Non-pigmented ciliary epithelial cell (primary cell): ENCODE data around the gene PLEKHN1.
"Not testable (repeated sequence)": the region's sequence is repeated elsewhere in the genome, so short reads cannot be mapped to it uniquely, and the experiment has no call there.

Source experiments
- DNase-seq: peaks from one replicate; pipeline ENCODE4 v3.0.0-alpha.2; 2010; ENCODE audit warnings: low read depth

PLEKHN1 gene

DNA sequence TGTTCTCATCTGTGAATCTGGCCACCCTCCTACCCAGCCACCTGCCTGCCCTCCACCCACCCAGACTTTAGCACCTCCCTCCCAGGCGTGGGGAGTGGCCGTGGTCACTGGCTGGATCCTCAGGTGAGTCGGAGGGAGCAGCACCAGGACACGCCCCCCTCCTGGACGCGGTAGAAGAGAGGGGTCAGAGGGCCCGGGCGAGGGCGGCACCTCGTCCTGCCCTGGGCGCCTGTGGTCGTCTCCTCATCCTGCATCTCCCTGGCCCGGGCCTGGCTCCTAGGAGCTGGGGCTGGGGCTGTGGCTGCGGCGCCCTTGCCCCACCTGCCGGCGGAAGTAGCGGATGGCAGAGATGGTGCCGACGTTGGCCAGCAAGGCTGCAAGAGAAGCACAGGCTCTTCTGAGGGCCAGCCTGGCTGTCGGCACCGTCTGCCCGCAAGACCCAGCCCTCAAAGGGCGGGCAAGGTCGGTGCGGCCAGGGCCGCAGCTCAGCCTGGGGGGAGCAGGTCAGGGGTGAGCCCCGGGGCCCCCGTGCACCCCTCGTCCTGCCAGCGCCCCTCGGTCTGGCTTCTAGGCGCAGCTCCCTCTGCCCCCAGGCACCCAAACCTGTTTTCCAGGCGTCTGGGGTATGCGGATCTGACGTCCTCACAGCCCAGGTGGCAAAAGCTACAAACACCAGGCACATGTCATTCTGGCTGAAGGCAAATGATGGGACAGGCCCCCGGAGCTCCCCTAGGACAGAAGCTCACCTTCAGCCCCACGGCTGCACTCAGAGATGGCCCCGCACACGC is 9.8 kb downstream of the PLEKHN1 start:
- no peak for DNase-seq

- not testable (repeated sequence) for DNase-seq
These were observed 10.5 kb downstream of the PLEKHN1 start for GRCh38 chr1:976791-977190.

- DNase-seq, result no peak
These were observed 12.0 kb downstream of the PLEKHN1 start for GRCh38 chr1:978069-978834.

DNA sequence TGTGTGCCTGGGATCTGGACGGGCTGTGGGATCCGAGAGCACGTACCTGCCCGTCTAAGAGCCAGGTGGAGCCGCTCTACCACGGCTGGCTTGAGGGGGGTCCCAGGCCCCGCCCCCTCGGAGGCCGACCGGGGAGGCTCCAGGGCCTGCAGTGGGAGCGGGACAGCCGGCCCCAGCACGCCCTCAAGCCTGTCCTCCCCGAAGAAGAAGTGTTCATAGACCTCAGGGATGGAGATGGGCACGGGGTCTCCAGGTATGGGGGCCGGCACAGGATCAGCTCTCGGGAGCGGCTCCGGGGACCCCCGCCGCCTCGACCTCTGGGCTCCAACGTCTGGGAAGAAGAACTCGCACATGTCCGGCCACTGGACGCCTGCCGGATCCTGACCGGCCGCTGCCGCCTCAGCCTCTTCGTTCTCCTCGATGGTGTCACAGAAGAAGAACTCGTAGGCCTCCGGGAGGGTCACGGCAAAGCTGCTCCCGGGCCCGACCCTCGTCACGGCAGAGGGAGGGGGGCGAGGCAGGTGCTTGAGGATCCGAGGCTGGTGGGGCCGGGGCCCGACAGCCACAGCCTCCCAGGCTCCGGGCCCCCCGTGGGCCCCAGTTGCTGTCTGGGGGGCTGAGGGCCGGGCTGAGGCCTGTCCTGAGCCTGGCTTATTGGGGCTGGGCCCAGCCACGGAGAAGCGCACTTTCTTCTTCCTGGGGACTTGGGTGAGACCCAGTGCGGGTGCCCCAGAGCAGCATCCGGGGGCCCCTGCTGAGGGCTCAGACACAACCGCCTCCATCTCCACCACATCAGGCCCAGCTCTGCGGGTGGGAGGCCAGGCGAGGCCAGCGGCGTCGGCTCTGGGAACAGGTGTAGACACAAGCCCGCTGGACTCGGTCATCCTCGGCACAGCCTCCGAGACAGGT is 12.8 kb downstream of the PLEKHN1 start:
- DNase-seq, result no peak

DNA sequence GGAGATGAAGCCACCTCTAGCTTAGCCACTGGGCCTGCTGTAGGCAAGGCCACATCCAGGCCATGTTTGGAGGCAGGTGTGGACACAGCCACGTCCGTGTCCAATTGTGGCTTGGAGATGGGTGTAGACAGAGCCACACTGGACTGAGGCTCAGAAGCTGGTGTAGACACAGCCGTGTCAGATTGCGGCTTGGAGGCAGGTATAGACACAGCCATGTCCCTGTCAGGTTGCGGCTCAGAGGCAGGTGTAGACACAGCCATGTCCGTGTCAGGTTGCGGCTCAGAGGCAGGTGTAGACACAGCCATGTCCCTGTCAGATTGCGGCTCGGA is 13.4 kb downstream of the PLEKHN1 start:
- no peak for DNase-seq

- no peak for DNase-seq
These were observed 13.9 kb downstream of the PLEKHN1 start for GRCh38 chr1:980137-980571.

DNA sequence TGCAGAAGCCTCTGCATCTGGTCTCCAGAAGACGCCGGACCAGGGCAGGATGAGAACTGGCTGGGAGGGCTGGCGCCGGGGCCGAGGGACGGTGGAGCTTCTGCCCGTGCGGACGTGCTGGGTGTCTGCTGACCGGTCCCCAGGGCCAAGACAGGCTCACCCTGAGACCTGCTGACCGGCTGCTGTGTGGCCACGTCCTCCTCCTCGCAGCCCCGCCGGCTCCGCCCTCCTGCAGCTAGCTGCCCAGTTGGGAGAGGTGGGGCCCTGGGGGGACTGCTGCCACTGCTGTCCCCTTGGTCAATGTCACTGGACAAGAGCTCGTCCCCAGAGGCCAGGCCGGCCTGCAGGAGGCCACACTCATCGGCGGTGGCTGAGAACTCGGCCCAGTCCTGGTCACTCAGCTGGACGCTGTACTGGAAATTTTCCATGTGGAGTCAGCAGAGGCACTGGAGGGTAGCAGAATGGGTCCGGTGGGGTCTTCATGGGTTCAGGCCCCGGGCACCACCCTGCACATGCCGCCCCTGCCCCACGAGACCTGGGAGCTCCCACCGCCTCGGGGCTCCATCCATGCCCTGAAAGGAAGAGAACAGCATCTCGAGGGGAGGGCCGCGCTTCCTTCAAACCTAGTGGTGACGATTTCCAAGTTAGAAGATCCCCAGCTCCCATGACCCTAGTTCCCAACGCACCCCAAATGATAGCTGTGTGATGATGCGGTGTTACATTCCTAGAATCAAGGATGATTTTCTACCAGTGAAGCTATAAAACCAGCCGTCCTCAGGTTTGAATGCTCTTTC is 14.5 kb downstream of the PLEKHN1 start:
- DNase-seq, result no peak

- no peak for DNase-seq
These were observed 15.2 kb downstream of the PLEKHN1 start for GRCh38 chr1:981491-981954.

GRCh38 chr1:981955-982558 is 15.8 kb downstream of the PLEKHN1 start, which contains the start of gene PERM1:
Gene PERM1 (minus strand): TSS chr1:982093. CDS start chr1:981029, 1,064 bp downstream.
- no peak for DNase-seq

DNA sequence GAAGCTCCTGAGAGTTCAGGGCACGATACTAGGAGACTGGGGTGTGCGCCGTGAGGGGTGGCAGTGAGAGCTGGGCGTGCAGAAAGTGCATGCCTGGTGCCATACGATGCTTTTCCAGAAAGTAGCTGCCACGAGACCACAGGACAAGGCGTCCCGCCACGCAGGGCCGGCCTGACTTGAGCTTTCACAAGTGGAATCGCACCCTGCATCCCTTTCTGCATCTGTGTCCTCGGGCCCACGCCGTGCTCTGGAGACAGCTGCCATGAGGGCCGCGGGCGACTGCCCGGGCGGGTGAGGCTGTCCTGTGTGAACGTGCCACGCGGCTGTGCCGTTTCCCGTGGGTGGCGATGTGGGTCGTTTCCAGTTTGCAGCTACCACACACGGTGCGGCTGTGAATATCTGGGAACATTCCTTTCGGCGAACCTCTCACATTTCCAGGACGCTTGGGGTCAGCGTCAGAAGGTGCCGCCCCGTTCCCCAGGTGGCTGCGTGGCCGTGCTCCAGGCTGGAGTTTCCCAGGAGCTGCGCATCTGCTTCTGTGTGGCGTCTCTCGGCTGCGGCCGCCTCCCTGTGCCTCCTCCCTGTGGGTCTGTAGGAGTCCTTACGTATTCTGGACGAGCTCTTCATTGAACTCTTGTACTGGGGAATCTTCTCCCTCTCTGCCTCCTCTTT is 16.6 kb downstream of the PLEKHN1 start:
- no peak for DNase-seq

GRCh38 chr1:983798-984475 is 17.7 kb downstream of the PLEKHN1 start:
- DNase-seq, result no peak

GRCh38 chr1:984476-984814 is 18.2 kb downstream of the PLEKHN1 start:
- DNase-seq, result no peak

GRCh38 chr1:985126-985525 is 18.8 kb downstream of the PLEKHN1 start:
- DNase-seq, result no peak

- DNase-seq, result not testable (repeated sequence)
These were observed 21.8 kb downstream of the PLEKHN1 start for GRCh38 chr1:988061-988460.

DNA sequence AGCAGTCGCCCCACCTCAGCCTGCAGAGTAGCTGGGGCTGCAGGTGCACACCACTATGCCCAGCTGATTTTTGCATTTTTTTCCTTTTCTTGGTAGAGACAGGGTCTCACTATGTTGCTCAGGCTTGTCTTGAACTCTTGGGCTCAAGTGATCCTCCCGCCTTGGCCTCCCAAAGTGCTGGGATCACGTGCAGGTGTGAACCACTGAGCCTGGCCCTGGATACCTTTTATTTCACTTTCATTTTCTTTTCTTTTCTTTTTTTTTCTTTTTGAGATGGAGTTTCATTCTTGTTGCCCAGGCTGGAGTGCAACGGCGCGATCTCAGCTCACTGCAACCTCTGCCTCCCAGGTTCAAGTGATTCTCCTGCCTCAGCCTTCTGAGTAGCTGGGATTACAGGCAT is 25.0 kb downstream of the PLEKHN1 start:
- DNase-seq, result not testable (repeated sequence)

GRCh38 chr1:991895-992294 is 25.6 kb downstream of the PLEKHN1 start:
- DNase-seq, result no peak

DNA sequence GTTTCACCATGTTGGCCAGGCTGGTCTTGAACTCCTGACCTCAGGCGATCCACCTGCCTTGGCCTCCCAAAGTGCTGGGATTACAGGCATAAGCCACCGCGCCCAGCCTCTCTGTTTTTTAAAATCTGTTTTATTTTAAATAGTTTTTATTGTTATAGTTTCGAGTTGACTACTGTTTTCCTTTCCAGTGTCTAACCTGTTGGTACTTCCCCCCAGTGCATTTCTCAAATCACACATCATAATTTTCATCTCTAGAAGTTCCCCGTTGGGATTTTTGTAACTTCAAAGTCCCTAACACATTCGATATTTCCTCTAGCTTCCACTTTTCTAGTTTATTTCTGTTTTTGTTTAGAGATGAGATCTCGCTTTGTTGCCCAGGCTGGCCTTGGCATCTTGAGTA is 26.1 kb downstream of the PLEKHN1 start:
- DNase-seq, result no peak

DNA sequence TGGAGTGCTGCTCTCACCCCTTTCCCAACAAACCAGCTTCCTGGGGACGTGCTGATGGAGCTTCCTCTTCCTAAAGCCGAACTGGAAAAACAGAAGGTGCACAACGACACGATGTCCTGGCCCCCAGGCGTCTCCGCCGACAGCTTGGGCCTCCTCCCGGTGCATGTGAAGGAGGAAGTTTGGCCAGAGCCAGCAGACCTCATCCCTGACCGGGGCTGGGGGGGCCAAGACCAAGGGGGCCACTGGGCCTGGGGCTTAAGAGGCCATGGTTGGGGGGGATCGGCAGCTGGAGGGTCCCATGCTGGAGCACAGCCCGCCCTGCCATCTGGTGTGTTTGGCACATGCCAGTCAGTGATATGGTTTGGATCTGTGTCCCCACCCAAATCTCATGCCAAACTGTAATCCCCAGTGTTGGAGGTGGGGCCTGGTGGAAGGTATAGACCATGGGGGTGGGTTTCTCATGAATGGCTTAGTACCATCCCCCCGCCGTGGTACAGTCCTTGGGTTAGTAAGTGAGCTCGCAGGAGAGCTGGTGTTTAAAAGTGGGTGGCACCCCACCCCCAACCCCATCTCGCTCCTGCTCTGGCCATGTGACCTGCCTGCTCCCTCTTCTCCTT is 27.2 kb downstream of the PLEKHN1 start:
- DNase-seq, result no peak

DNA sequence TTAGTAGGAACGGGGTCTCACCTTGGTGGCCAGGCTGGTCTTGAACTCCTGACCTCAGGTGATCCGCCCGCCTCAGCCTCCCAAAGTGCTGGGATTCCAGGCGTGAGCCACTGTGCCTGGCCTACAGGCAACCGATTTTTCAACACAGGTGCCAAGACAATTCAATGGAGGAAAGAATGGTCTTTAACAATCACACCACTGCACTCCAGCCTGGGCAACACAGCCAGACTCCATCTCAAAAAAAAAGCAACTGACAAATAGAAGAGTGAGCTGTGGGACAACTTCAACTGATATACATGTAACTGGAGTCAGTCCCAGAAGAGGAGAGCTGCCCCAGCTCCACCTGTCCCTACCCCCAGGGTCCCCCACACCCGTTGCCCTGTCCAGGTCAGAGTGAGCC is 28.3 kb downstream of the PLEKHN1 start:
- DNase-seq, result not testable (repeated sequence)
